ENCODE measurements around the gene CYB561. TPM values are rescaled to one million over a fixed set of nuclear protein-coding genes. Genes with fewer than 3 reads are reported as not detected.

Gene CYB561
- total RNA-seq, 1 donor from 2014 or later, result 18.9 TPM

GRCh38 chr17:63398680-63399079 is 47.4 kb downstream of the CYB561 start:
- no peak for DNase-seq
- intact Hi-C loops (cut with DNase I), result no loop called here
- no peak for ATAC-seq (ENCODE audit: poor library complexity)

GRCh38 chr17:63395075-63395805 is 50.9 kb downstream of the CYB561 start:
- ATAC-seq (ENCODE audit: poor library complexity), result peak; percentile 66
- DNase-seq, result no peak
- intact Hi-C loops (cut with DNase I), result no loop called here

- no peak for DNase-seq
- no peak for ATAC-seq (ENCODE audit: poor library complexity)
- intact Hi-C loops (cut with DNase I), result no loop called here
These were observed 56.0 kb downstream of the CYB561 start for GRCh38 chr17:63390090-63390489.

GRCh38 chr17:63387656-63388340 is 58.3 kb downstream of the CYB561 start:
- no peak for ATAC-seq (ENCODE audit: poor library complexity)
- intact Hi-C loops (cut with DNase I), result no loop called here
- no peak for DNase-seq

- intact Hi-C loops (cut with DNase I), result no loop called here
- ATAC-seq (ENCODE audit: poor library complexity) (no peak), DNase-seq (no peak)
These were observed 63.3 kb downstream of the CYB561 start for GRCh38 chr17:63382826-63383225.

Other genes with a start within 250 kb of the CYB561 start
- 5.4 TPM for gene ACE, start 30.8 kb upstream of the CYB561 start, total RNA-seq
- gene KCNH6, start 77.1 kb upstream of the CYB561 start, total RNA-seq, result not detected
- 35.5 TPM for gene DCAF7, start 104.2 kb upstream of the CYB561 start, total RNA-seq
- 43.1 TPM for gene TACO1, start 154.6 kb upstream of the CYB561 start, total RNA-seq
- gene MAP3K3, start 176.1 kb upstream of the CYB561 start, total RNA-seq, result 31.3 TPM